ENCODE measurements around the gene C6orf15. TPM values are rescaled to one million over a fixed set of nuclear protein-coding genes. Genes with fewer than 3 reads are reported as not detected.
"Not testable (repeated sequence)": the region's sequence is repeated elsewhere in the genome, so short reads cannot be mapped to it uniquely, and the experiment has no call there.

Gene C6orf15
- total RNA-seq, 1 donor from 2014 or later, result not detected

- not testable (repeated sequence) for DNase-seq
Measured at GRCh38 chr6:31067891-31068668, 44.3 kb downstream of the C6orf15 start.

GRCh38 chr6:31067028-31067427 is 45.3 kb downstream of the C6orf15 start:
- not testable (repeated sequence) for DNase-seq

GRCh38 chr6:31065556-31065955 is 46.8 kb downstream of the C6orf15 start:
- no peak for DNase-seq

- DNase-seq, result no peak
Measured at GRCh38 chr6:31063906-31064435, 48.4 kb downstream of the C6orf15 start.

Other genes starting within 250 kb of the C6orf15 start
- 8.5 and 9.1 TPM in 2 replicates for gene DDR1, start 228.1 kb downstream of the C6orf15 start, total RNA-seq
- gene GTF2H4, start 204.4 kb downstream of the C6orf15 start, total RNA-seq, result 16.2 and 26.4 TPM in 2 replicates
- gene VARS2, start 198.3 kb downstream of the C6orf15 start, total RNA-seq, result 11.7 and 20.5 TPM in 2 replicates
- not detected in 2 replicates for gene SFTA2, start 180.4 kb downstream of the C6orf15 start, total RNA-seq
- gene MUCL3, start 171.6 kb downstream of the C6orf15 start, total RNA-seq, result not detected in 2 replicates
- not detected in 2 replicates for gene MUC21, start 128.9 kb downstream of the C6orf15 start, total RNA-seq
- gene MUC22, start 102.1 kb downstream of the C6orf15 start, total RNA-seq, result not detected in 2 replicates
- 0.17 and 4.7 TPM in 2 replicates for gene PSORS1C1, start 2.2 kb upstream of the C6orf15 start, total RNA-seq
- gene CDSN, start 7.9 kb upstream of the C6orf15 start, total RNA-seq, result not detected in 2 replicates
- not detected in 2 replicates for gene PSORS1C2, start 26.5 kb upstream of the C6orf15 start, total RNA-seq
- 12.3 and 18.1 TPM in 2 replicates for gene CCHCR1, start 45.2 kb upstream of the C6orf15 start, total RNA-seq
- 15.8 and 39.1 TPM in 2 replicates for gene TCF19, start 46.0 kb upstream of the C6orf15 start, total RNA-seq
- 0.68 TPM in 1 of 2 replicates, not detected in the other for gene POU5F1, start 58.1 kb upstream of the C6orf15 start, total RNA-seq
- gene HLA-C, start 159.5 kb upstream of the C6orf15 start, total RNA-seq, result 519 and 909 TPM in 2 replicates
- 256 and 1,456 TPM in 2 replicates for gene HLA-B, start 244.6 kb upstream of the C6orf15 start, total RNA-seq

All from dermis blood vessel endothelial cell (primary cell).